Neutrophil (primary cell): ENCODE measurements around the gene FAS.

Source experiments
- H3K27ac ChIP-seq: fragments of 200-600 bp; sonication (generic); 2 replicates; pipeline ENCODE4 v1.5.1; 2016; ENCODE audit warnings: mild to moderate bottlenecking, moderate library complexity
- H3K27me3 ChIP-seq: fragments of 200-600 bp; sonication (generic); 2 replicates; pipeline ENCODE4 v1.6.0; 2016; ENCODE audit warnings: mild to moderate bottlenecking
- H3K36me3 ChIP-seq: fragments of 200-600 bp; sonication (generic); 2 replicates; pipeline ENCODE4 v1.5.1; 2017
- H3K4me1 ChIP-seq, 2 experiments: fragments of 200-600 bp in 1 of 2; sonication (generic) in 1 of 2; 1 replicate in 1 of 2; 2 replicates in 1 of 2; pipeline versions ENCODE4 v1.5.1 to v1.6.1; 2013 to 2016; ENCODE audit warnings: low read depth in 1 of 2, low read length in 1 of 2, mild to moderate bottlenecking in 1 of 2, moderate library complexity in 1 of 2; ENCODE audit not compliant: control insufficient read depth in 1 of 2, insufficient read depth in 1 of 2
- H3K4me3 ChIP-seq, 2 experiments: fragments of 200-600 bp in 1 of 2; sonication (generic) in 1 of 2; 1 replicate in 1 of 2; 2 replicates in 1 of 2; pipeline ENCODE4 v1.5.1; 2013 to 2016; ENCODE audit warnings: low read depth in 1 of 2, low read length in 1 of 2, mild to moderate bottlenecking in 1 of 2, moderate library complexity in 1 of 2
- H3K9me3 ChIP-seq: fragments of 200-600 bp; sonication (generic); 2 replicates; pipeline ENCODE4 v1.5.1; 2016
- CTCF ChIP-seq: fragments of 200-600 bp; sonication (generic); IDR thresholded peaks from 2 replicates; pipeline ENCODE4 v1.5.1; 2016; ENCODE audit warnings: antibody characterized with exemption

FAS gene

GRCh38 chr10:88962336-88962735 lies 28.3 kb upstream of the FAS start:
- Histone ChIP-seq H3K27ac (peak overlapping the region; percentile 69), H3K4me3 (no peak overlapping the region), H3K4me1 (peaks cover 23 to 54% of the 10 kb centered on the region in 2 experiments), H3K9me3 (no peaks in the 10 kb centered on the region), H3K27me3 (no peaks in the 10 kb centered on the region), H3K36me3 (no peaks in the 10 kb centered on the region)
- TF ChIP-seq CTCF = no peak

GRCh38 chr10:88963318-88963717 lies 27.3 kb upstream of the FAS start:
- no peak for TF ChIP-seq CTCF
- no peaks in the 10 kb centered on the region for H3K36me3 ChIP-seq
- peaks cover 23 to 54% of the 10 kb centered on the region in 2 experiments for H3K4me1 ChIP-seq
- H3K9me3 ChIP-seq = no peaks in the 10 kb centered on the region
- no peak overlapping the region for H3K4me3 ChIP-seq
- H3K27me3 ChIP-seq = no peaks in the 10 kb centered on the region
- H3K27ac ChIP-seq = no peak overlapping the region

GRCh38 chr10:88964360-88964759 lies 26.2 kb upstream of the FAS start:
- Histone ChIP-seq H3K4me3 (no peak overlapping the region), H3K36me3 (no peaks in the 10 kb centered on the region), H3K9me3 (no peaks in the 10 kb centered on the region), H3K27ac (peak overlapping the region; percentile 45), H3K4me1 (peaks cover 23 to 54% of the 10 kb centered on the region in 2 experiments), H3K27me3 (no peaks in the 10 kb centered on the region)
- TF ChIP-seq CTCF = no peak

GRCh38 chr10:88964869-88965415 lies 25.7 kb upstream of the FAS start:
- H3K4me1 ChIP-seq = peaks cover 23 to 54% of the 10 kb centered on the region in 2 experiments
- H3K27me3 ChIP-seq = no peaks in the 10 kb centered on the region
- no peaks in the 10 kb centered on the region for H3K9me3 ChIP-seq
- peak overlapping the region; percentile 45 for H3K27ac ChIP-seq
- H3K4me3 ChIP-seq = no peak overlapping the region
- no peaks in the 10 kb centered on the region for H3K36me3 ChIP-seq
- no peak for TF ChIP-seq CTCF

- no peak for TF ChIP-seq CTCF
- Histone ChIP-seq H3K4me3 (no peak overlapping the region), H3K9me3 (no peaks in the 10 kb centered on the region), H3K4me1 (peaks cover 15 to 42% of the 10 kb centered on the region in 2 experiments), H3K27me3 (no peaks in the 10 kb centered on the region), H3K36me3 (no peaks in the 10 kb centered on the region), H3K27ac (peak overlapping the region; percentile 19)
Measured at GRCh38 chr10:88966797-88967196, 23.8 kb upstream of the FAS start.
